ENCODE data around the gene CHL1.

DNA sequence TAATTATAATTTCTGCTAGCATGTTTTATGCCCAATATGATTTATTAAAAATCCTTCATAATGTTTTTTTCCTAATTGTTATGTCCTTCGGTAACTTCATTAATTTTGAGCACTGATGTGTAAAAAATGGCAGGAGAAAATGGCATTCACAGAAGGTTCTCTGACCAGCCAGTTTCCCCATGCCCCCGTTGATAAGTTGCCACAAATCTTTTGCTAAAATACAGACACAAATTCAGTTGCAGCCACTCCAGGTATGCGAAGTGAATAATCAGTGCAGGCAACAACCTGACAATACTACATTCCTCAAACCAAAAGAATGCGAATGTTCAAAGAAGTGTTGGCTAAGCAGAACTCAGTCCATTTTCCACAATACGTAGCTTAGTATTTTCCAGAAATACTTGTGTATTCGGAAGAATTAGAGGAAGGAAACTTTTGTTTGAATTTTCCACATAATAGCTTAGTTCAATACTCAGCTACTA is 32.7 kb downstream of the CHL1 start:
- TF ChIP-seq, protein P1, sequence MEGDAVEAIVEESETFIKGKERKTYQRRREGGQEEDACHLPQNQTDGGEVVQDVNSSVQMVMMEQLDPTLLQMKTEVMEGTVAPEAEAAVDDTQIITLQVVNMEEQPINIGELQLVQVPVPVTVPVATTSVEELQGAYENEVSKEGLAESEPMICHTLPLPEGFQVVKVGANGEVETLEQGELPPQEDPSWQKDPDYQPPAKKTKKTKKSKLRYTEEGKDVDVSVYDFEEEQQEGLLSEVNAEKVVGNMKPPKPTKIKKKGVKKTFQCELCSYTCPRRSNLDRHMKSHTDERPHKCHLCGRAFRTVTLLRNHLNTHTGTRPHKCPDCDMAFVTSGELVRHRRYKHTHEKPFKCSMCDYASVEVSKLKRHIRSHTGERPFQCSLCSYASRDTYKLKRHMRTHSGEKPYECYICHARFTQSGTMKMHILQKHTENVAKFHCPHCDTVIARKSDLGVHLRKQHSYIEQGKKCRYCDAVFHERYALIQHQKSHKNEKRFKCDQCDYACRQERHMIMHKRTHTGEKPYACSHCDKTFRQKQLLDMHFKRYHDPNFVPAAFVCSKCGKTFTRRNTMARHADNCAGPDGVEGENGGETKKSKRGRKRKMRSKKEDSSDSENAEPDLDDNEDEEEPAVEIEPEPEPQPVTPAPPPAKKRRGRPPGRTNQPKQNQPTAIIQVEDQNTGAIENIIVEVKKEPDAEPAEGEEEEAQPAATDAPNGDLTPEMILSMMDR (IDR thresholded peaks at IDR 0.05; ENCODE audit: low read depth, low read length), result no peak
- TF ChIP-seq POLR2A (IDR thresholded peaks at IDR 0.05; ENCODE audit: extremely low read depth, insufficient read length), result no peak
- no peak for TF ChIP-seq MYC (IDR thresholded peaks at IDR 0.05; ENCODE audit: low read depth, low read length)

Data from NB4 (cell line).